ENCODE results near the gene ST6GAL1. TPM values are rescaled to one million over a fixed set of nuclear protein-coding genes. Genes with fewer than 3 reads are reported as not detected.
"Not testable (repeated sequence)": the region's sequence is repeated elsewhere in the genome, so short reads cannot be mapped to it uniquely, and the experiment has no call there.

ST6GAL1 gene
- total RNA-seq, 4 donors from 2014 or later: 24.7 to 58.1 (median 44.5) TPM

DNA sequence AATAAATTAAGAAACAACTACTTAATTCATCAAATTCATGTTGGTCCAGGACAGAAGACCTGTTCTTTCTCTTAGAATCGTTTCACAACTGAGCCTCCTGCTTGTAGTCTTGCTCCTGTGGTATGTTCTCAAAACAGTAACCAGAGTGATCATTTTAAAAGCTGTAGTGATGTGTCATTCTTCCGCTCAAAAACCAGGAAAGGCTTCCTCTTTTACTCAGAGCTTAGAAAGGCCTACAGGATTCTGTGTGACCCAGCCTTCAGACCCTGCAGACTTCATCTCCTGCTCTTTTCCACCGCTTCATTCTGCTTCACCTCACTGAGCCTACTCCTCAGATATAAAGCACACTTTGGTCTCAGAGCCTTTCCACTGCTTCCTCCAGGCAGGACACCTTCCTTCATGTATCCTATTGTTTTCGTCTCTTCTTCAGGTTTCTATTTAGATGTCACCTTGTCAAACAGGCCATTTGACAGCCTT, 22.7 kb downstream of the ST6GAL1 start:
- Histone ChIP-seq H3K36me3 (peaks cover 0 to 8% (median 0%) of the 10 kb centered on the region in 3 donors), H3K27me3 (no peaks in the 10 kb centered on the region), H3K27ac (peak overlapping the region in 2 of 4 donors; percentile 52 to 68), H3K9me3 (peaks cover 0 to 6% (median 0%) of the 10 kb centered on the region in 4 donors), H3K4me1 (peaks cover 0 to 26% (median 0%) of the 10 kb centered on the region in 4 donors), H3K4me3 (no peak overlapping the region)
- TF ChIP-seq POLR2A (IDR thresholded peaks at IDR 0.05) (no peak), EP300 (IDR thresholded peaks at IDR 0.05) (no peak)
- TF ChIP-seq, protein P1, sequence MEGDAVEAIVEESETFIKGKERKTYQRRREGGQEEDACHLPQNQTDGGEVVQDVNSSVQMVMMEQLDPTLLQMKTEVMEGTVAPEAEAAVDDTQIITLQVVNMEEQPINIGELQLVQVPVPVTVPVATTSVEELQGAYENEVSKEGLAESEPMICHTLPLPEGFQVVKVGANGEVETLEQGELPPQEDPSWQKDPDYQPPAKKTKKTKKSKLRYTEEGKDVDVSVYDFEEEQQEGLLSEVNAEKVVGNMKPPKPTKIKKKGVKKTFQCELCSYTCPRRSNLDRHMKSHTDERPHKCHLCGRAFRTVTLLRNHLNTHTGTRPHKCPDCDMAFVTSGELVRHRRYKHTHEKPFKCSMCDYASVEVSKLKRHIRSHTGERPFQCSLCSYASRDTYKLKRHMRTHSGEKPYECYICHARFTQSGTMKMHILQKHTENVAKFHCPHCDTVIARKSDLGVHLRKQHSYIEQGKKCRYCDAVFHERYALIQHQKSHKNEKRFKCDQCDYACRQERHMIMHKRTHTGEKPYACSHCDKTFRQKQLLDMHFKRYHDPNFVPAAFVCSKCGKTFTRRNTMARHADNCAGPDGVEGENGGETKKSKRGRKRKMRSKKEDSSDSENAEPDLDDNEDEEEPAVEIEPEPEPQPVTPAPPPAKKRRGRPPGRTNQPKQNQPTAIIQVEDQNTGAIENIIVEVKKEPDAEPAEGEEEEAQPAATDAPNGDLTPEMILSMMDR (IDR thresholded peaks at IDR 0.05): no peak
- 60 to 66% methylated on average over 4 of the region's 4 CpGs for WGBS, 2 donors
- DNase-seq (ENCODE audit: low spot score in 2 of 2): no peak

DNA sequence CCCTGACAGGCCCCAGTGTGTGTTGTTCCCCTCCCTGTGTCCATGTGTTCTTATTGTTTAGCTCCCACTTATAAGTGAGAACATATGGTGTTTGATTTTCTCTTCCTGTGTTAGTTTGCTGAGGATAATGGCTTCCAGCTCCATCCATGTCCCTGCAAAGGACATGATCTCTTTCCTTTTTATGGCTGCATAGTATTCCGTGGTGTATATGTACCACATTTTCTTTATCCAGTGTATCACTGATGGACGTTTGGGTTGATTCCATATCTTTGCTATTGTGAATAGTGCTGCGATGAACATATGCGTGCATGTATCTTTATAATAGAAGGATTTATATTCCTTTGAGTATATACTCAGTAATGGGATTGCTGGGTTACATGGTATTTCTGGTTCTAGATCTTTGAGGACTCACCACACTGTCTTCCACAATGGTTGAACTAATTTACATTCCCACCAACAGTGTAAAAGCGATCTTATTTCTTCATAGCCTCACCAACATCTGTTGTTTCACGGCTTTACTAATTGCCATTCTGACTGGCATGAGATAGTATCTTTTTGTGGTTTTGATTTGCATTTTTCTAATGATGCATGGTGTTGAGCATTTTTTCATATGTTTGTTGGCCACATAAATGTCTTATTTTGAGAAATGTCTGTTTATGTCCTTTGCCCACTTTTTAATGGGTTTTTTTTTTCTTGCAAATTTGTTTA, 23.8 kb downstream of the ST6GAL1 start:
- not testable (repeated sequence) for H3K9me3 ChIP-seq; H3K27ac ChIP-seq; DNase-seq (ENCODE audit: low spot score in 2 of 2); H3K36me3 ChIP-seq; H3K27me3 ChIP-seq; H3K4me3 ChIP-seq
- WGBS, 2 donors: 72 to 79% methylated on average over 6 of the region's 6 CpGs
- H3K4me1 ChIP-seq: peaks cover 0 to 22% (median 0%) of the 10 kb centered on the region in 4 donors

DNA sequence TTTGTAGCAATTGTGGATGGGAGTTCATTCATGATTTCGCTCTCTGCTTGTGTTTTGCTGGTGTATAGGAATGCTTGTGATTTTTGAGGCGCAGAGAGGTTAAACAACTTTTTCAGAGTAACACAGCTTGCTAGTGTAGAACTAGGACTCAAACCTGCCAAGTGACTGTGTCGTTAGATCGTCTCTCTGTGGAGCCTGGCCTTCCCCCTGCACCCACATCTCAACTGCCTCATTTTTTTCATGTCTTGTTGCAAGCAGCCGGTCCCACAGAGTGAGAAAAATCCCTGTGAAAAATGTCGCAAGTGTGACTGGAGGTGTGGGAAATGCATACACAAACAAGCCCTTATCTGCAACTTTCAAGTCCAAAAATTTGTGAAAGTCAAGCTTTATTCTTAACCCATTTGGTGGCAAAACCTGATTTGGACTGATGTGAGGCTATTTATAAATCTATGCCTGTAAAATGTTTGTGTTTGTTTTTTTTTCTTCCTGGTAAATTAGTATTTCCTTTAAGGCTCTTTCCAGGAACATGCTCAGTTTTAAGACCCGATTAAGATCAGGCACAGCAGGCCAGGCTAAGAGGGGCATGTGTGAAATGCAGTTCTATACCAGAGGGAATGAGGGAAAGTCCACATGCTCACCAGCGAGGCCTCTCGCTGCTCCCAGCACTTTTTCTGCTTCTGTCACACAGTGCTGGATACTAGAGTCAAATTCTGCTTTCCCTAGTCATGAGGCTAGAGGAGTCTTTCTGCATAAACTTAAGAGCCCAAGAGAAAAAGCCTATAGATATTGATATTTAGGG, 25.8 kb downstream of the ST6GAL1 start:
- H3K9me3 ChIP-seq: peaks cover 0 to 6% (median 0%) of the 10 kb centered on the region in 4 donors
- peaks cover 0 to 2% (median 0%) of the 10 kb centered on the region in 3 donors for H3K36me3 ChIP-seq
- 63 to 64% methylated on average over 9 of the region's 9 CpGs for WGBS, 2 donors
- no peak for DNase-seq (ENCODE audit: low spot score in 2 of 2)
- no peak overlapping the region for H3K4me3 ChIP-seq
- peaks cover 0 to 16% (median 0%) of the 10 kb centered on the region in 4 donors for H3K4me1 ChIP-seq
- peak overlapping the region in 1 of 4 donors; percentile 9 for H3K27ac ChIP-seq
- TF ChIP-seq POLR2A (IDR thresholded peaks at IDR 0.05) (no peak), EP300 (IDR thresholded peaks at IDR 0.05) (no peak)
- TF ChIP-seq, protein P1 (IDR thresholded peaks at IDR 0.05): no peak
- no peaks in the 10 kb centered on the region for H3K27me3 ChIP-seq

DNA sequence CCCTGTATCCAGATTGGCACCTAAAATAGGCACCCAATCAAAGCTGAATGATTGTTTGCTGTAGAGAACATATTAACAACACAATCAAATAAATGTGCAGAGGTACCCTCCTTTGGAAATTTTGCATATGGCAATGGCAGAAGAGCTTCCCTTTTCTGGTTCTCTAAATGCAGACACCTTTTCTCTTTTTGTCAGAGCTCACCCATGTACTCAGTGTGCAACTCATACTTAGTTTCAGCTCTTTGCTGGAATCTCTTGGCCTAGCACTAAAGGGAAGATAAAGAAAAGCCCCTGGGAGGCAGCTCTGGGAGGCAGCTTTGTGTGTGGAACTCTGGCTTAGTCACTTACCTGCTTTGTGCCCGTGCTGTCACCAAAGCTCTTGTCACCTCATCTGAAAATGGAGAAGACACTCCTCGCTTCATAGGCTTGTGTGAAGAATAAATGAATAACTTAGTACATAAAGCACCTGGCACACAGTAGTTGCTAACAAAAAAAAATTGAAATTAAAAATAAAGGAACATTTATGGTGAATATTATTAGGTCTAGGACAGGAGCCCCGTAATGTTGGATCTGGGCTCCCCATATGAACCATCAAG, 28.8 kb downstream of the ST6GAL1 start:
- no peak for TF ChIP-seq EP300 (IDR thresholded peaks at IDR 0.05)
- TF ChIP-seq, protein P1 (IDR thresholded peaks at IDR 0.05): no peak
- no peak for TF ChIP-seq POLR2A (IDR thresholded peaks at IDR 0.05)
- H3K27me3 ChIP-seq: no peaks in the 10 kb centered on the region
- WGBS, 2 donors: 96 to 99% methylated on average over 3 of the region's 3 CpGs
- no peaks in the 10 kb centered on the region for H3K9me3 ChIP-seq
- no peaks in the 10 kb centered on the region for H3K36me3 ChIP-seq
- H3K27ac ChIP-seq: no peak overlapping the region
- DNase-seq (ENCODE audit: low spot score in 2 of 2): no peak
- no peak overlapping the region for H3K4me3 ChIP-seq
- H3K4me1 ChIP-seq: peaks cover 0 to 34% (median 12%) of the 10 kb centered on the region in 4 donors

DNA sequence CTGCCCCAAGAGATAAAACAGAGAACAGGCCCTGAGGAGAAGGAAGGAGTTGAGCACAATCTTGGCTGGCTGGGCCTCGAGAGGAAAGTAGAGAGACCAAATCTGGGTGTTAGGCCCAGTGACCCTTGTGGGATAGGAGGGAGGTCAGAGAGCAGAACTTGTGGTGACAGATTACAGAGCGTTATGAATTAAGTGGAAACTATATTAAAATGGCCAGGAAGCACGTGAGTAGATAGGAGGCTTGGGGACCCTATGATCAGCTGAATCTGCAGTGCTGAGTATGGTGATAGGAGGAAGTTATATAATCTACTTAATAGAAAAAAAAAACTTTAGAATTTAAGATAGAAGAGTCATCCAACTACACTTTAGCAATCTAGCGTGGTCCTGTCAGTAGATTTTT, 30.0 kb downstream of the ST6GAL1 start:
- Histone ChIP-seq H3K4me1 (peaks cover 0 to 46% (median 21%) of the 10 kb centered on the region in 4 donors), H3K27ac (no peak overlapping the region), H3K36me3 (no peaks in the 10 kb centered on the region), H3K9me3 (no peaks in the 10 kb centered on the region), H3K4me3 (no peak overlapping the region), H3K27me3 (no peaks in the 10 kb centered on the region)
- TF ChIP-seq, protein P1 (IDR thresholded peaks at IDR 0.05): no peak
- no peak for TF ChIP-seq EP300 (IDR thresholded peaks at IDR 0.05)
- no peak for TF ChIP-seq POLR2A (IDR thresholded peaks at IDR 0.05)
- no peak for DNase-seq (ENCODE audit: low spot score in 2 of 2)
- 80 to 83% methylated on average over 4 of the region's 4 CpGs for WGBS, 2 donors
